Effector CD4-positive, alpha-beta T cell (primary cell): ENCODE results near the gene SIM1. TPM values are rescaled to one million over a fixed set of nuclear protein-coding genes. Genes with fewer than 3 reads are reported as not detected.

Experiments used
- DNase-seq: peaks from one replicate; pipeline ENCODE4 v3.0.0-alpha.2; 2020
- total RNA-seq: gene quantifications from one replicate; lab custom pipeline; 2026; lab: John Stamatoyannopoulos, UW

SIM1 gene
- not detected for total RNA-seq

- DNase-seq: no peak
These were observed at the start of gene SIM1 for GRCh38 chr6:100464903-100465700. Gene SIM1 (minus strand): TSS chr6:100464921. CDS start chr6:100463468, 1,453 bp downstream.

GRCh38 chr6:100512203-100512862, 47.6 kb upstream of the SIM1 start:
- DNase-seq: no peak

GRCh38 chr6:100509101-100509500, 44.4 kb upstream of the SIM1 start:
- no peak for DNase-seq

GRCh38 chr6:100506651-100507050, 41.9 kb upstream of the SIM1 start:
- DNase-seq: no peak

GRCh38 chr6:100504786-100505737, 40.3 kb upstream of the SIM1 start:
- DNase-seq: no peak

GRCh38 chr6:100503043-100503705, 38.5 kb upstream of the SIM1 start:
- DNase-seq: no peak

GRCh38 chr6:100493206-100493888, 28.6 kb upstream of the SIM1 start:
- DNase-seq: no peak

GRCh38 chr6:100491952-100492670, 27.4 kb upstream of the SIM1 start:
- DNase-seq: no peak

GRCh38 chr6:100490065-100490464, 25.3 kb upstream of the SIM1 start:
- DNase-seq: no peak

GRCh38 chr6:100488244-100488643, 23.5 kb upstream of the SIM1 start:
- no peak for DNase-seq

- no peak for DNase-seq
These were observed 22.9 kb upstream of the SIM1 start for GRCh38 chr6:100487638-100488037.

GRCh38 chr6:100485268-100485667, 20.5 kb upstream of the SIM1 start:
- no peak for DNase-seq

- no peak for DNase-seq
These were observed 19.8 kb upstream of the SIM1 start for GRCh38 chr6:100484474-100484873.

- DNase-seq: no peak
These were observed 18.0 kb upstream of the SIM1 start for GRCh38 chr6:100482698-100483097.

- DNase-seq: no peak
These were observed 14.7 kb upstream of the SIM1 start for GRCh38 chr6:100479179-100480035.

- DNase-seq: no peak
These were observed 11.0 kb upstream of the SIM1 start for GRCh38 chr6:100475554-100476320.

- no peak for DNase-seq
These were observed 8.5 kb upstream of the SIM1 start for GRCh38 chr6:100473182-100473581.

- no peak for DNase-seq
These were observed 8.0 kb upstream of the SIM1 start for GRCh38 chr6:100472674-100473073.

GRCh38 chr6:100470422-100471120, 5.8 kb upstream of the SIM1 start:
- no peak for DNase-seq
